GM11168 (cell line): ENCODE data around the gene PLCB4.

Experiments used
- in situ Hi-C: fragments of 300-500 bp; cut with MboI; formaldehyde crosslinking; loops from one replicate; pipeline ENCODE4 v1.12.0; 2022; ENCODE audit warnings: low sequenced_read_pairs; ENCODE audit not compliant: unreplicated experiment

Gene PLCB4

GRCh38 chr20:9454791-9455190 lies 385.9 kb downstream of the PLCB4 start:
- in situ Hi-C loops = no loop called here

GRCh38 chr20:9457136-9457535 lies 388.2 kb downstream of the PLCB4 start:
- in situ Hi-C loops = no loop called here

GRCh38 chr20:9458138-9458796 lies 389.4 kb downstream of the PLCB4 start:
- in situ Hi-C loops = no loop called here

- in situ Hi-C loops = loop anchor here (5.0 to 10.0 kb wide), 2 partner anchors 54 to 147 kb away; partner anchors contain the start of gene LAMP5
Observed at GRCh38 chr20:9460518-9460917, 391.6 kb downstream of the PLCB4 start.

- in situ Hi-C loops = loop anchor here (10.0 kb wide), 1 partner anchor 47 kb away; the partner anchor contains the start of gene LAMP5
Observed at GRCh38 chr20:9467995-9468394, 399.1 kb downstream of the PLCB4 start.

- in situ Hi-C loops = no loop called here
Observed at GRCh38 chr20:9474835-9475415, 406.0 kb downstream of the PLCB4 start.

- in situ Hi-C loops = no loop called here
Observed at GRCh38 chr20:9475456-9475855, 406.6 kb downstream of the PLCB4 start.

GRCh38 chr20:9476174-9476573 lies 407.3 kb downstream of the PLCB4 start:
- in situ Hi-C loops = no loop called here

GRCh38 chr20:9476637-9477036 lies 407.8 kb downstream of the PLCB4 start:
- in situ Hi-C loops = no loop called here

- in situ Hi-C loops = no loop called here
Observed at GRCh38 chr20:9478771-9479170, 409.9 kb downstream of the PLCB4 start.

GRCh38 chr20:9480066-9480465 lies 411.2 kb downstream of the PLCB4 start:
- in situ Hi-C loops = no loop called here

- in situ Hi-C loops = no loop called here
Observed at GRCh38 chr20:9482180-9482579, 413.3 kb downstream of the PLCB4 start.

- in situ Hi-C loops = no loop called here
Observed at GRCh38 chr20:9483131-9483530, 414.2 kb downstream of the PLCB4 start.

- in situ Hi-C loops = no loop called here
Observed at GRCh38 chr20:9485614-9486340, 416.9 kb downstream of the PLCB4 start.

GRCh38 chr20:9487231-9487630 lies 418.3 kb downstream of the PLCB4 start:
- in situ Hi-C loops = no loop called here

GRCh38 chr20:9488063-9488462 lies 419.2 kb downstream of the PLCB4 start:
- in situ Hi-C loops = no loop called here

GRCh38 chr20:9490161-9490560 lies 421.3 kb downstream of the PLCB4 start:
- in situ Hi-C loops = no loop called here

GRCh38 chr20:9490631-9491030 lies 421.7 kb downstream of the PLCB4 start:
- in situ Hi-C loops = no loop called here

- in situ Hi-C loops = no loop called here
Observed at GRCh38 chr20:9491324-9491723, 422.4 kb downstream of the PLCB4 start.

GRCh38 chr20:9492067-9492466 lies 423.2 kb downstream of the PLCB4 start:
- in situ Hi-C loops = no loop called here

GRCh38 chr20:9493803-9494202 lies 424.9 kb downstream of the PLCB4 start:
- in situ Hi-C loops = no loop called here
